SK-N-MC (cell line): Measurements from ENCODE around the gene AFF3.

Experiments
- DNase-seq: peaks from one replicate; pipeline ENCODE4 v3.0.0-alpha.2; 2011; ENCODE audit warnings: low read depth, low spot score
- H3K27ac ChIP-seq: fragments of 200-600 bp; sonication (generic); 2 replicates; pipeline ENCODE4 v1.5.1; 2016; ENCODE audit warnings: mixed run types
- H3K36me3 ChIP-seq: fragments of 200-600 bp; sonication (generic); 2 replicates; pipeline ENCODE4 v1.6.1; 2017; ENCODE audit warnings: antibody characterized with exemption, low read length, mixed read lengths; ENCODE audit not compliant: insufficient read depth
- H3K4me3 ChIP-seq: fragments of 200-600 bp; sonication (generic); 2 replicates; pipeline ENCODE4 v1.5.1; 2016
- H3K9ac ChIP-seq: fragments of 200-600 bp; sonication (generic); 2 replicates; pipeline ENCODE4 v1.8.0; 2017; ENCODE audit warnings: mixed run types, mixed read lengths; ENCODE audit not compliant: insufficient read length
- H3K9me3 ChIP-seq: fragments of 200-600 bp; sonication (generic); 2 replicates; pipeline ENCODE4 v1.6.1; 2017; ENCODE audit warnings: low read depth, mild to moderate bottlenecking, antibody characterized with exemption, low read length, moderate library complexity, mixed read lengths
- EZH2 ChIP-seq: fragments of 200-600 bp; sonication (generic); IDR thresholded peaks from one replicate; pipeline ENCODE4 v1.6.1; 2017; ENCODE audit warnings: antibody characterized with exemption
- FOXP2 ChIP-seq: optimal IDR thresholded peaks from 2 replicates; pipeline ENCODE3; 2011; ENCODE audit warnings: mild to moderate bottlenecking, moderate library complexity; ENCODE audit not compliant: insufficient read depth; ENCODE audit errors: extremely low read length, control extremely low read depth
- POLR2AphosphoS5 ChIP-seq: IDR thresholded peaks from 2 replicates; pipeline ENCODE4 v1.6.1; 2012; ENCODE audit warnings: mild to moderate bottlenecking, low read depth, low read length, borderline replicate concordance

AFF3 gene

GRCh38 chr2:99765731-99766318 is 376.6 kb downstream of the AFF3 start:
- no peak overlapping the region for H3K4me3 ChIP-seq

GRCh38 chr2:99763764-99764163 is 378.6 kb downstream of the AFF3 start:
- no peak overlapping the region for H3K9ac ChIP-seq
- no peaks in the 10 kb centered on the region for H3K36me3 ChIP-seq
- no peak overlapping the region for H3K4me3 ChIP-seq
- TF ChIP-seq EZH2 (no peak), POLR2AphosphoS5 (no peak), FOXP2 (no peak)
- no peaks in the 10 kb centered on the region for H3K9me3 ChIP-seq
- no peak overlapping the region for H3K27ac ChIP-seq
- no peak for DNase-seq

More at GRCh38 chr2:99765731-99766318, 376.6 kb downstream of the AFF3 start:
- Histone ChIP-seq H3K9me3 (no peaks in the 10 kb centered on the region), H3K27ac (no peak overlapping the region), H3K36me3 (no peaks in the 10 kb centered on the region), H3K9ac (no peak overlapping the region)
- no peak for TF ChIP-seq POLR2AphosphoS5
- no peak for TF ChIP-seq FOXP2
- TF ChIP-seq EZH2, result no peak
- no peak for DNase-seq

GRCh38 chr2:99762714-99763113 is 379.7 kb downstream of the AFF3 start:
- no peaks in the 10 kb centered on the region for H3K9me3 ChIP-seq
- H3K36me3 ChIP-seq, result no peaks in the 10 kb centered on the region
- no peak overlapping the region for H3K4me3 ChIP-seq
- DNase-seq, result no peak
- no peak overlapping the region for H3K9ac ChIP-seq
- H3K27ac ChIP-seq, result no peak overlapping the region
- no peak for TF ChIP-seq EZH2
- TF ChIP-seq FOXP2, result no peak
- no peak for TF ChIP-seq POLR2AphosphoS5

- Histone ChIP-seq H3K4me3 (no peak overlapping the region), H3K36me3 (no peaks in the 10 kb centered on the region), H3K9ac (no peak overlapping the region), H3K9me3 (no peaks in the 10 kb centered on the region), H3K27ac (no peak overlapping the region)
- TF ChIP-seq FOXP2 (no peak), POLR2AphosphoS5 (no peak), EZH2 (no peak)
- no peak for DNase-seq
These were observed 384.7 kb downstream of the AFF3 start for GRCh38 chr2:99757611-99758114.

GRCh38 chr2:99756059-99756458 is 386.3 kb downstream of the AFF3 start:
- H3K4me3 ChIP-seq, result no peak overlapping the region
- no peak overlapping the region for H3K9ac ChIP-seq
- H3K27ac ChIP-seq, result no peak overlapping the region
- no peaks in the 10 kb centered on the region for H3K36me3 ChIP-seq
- no peaks in the 10 kb centered on the region for H3K9me3 ChIP-seq
- TF ChIP-seq POLR2AphosphoS5 (no peak), FOXP2 (no peak), EZH2 (no peak)
- no peak for DNase-seq

GRCh38 chr2:99754210-99754609 is 388.2 kb downstream of the AFF3 start:
- Histone ChIP-seq H3K9me3 (no peaks in the 10 kb centered on the region), H3K4me3 (no peak overlapping the region), H3K36me3 (no peaks in the 10 kb centered on the region), H3K9ac (no peak overlapping the region), H3K27ac (no peak overlapping the region)
- no peak for DNase-seq
- TF ChIP-seq POLR2AphosphoS5 (no peak), EZH2 (no peak), FOXP2 (no peak)

- Histone ChIP-seq H3K36me3 (no peaks in the 10 kb centered on the region), H3K4me3 (no peak overlapping the region), H3K9me3 (no peaks in the 10 kb centered on the region), H3K9ac (no peak overlapping the region), H3K27ac (no peak overlapping the region)
- TF ChIP-seq POLR2AphosphoS5, result no peak
- no peak for TF ChIP-seq EZH2
- no peak for TF ChIP-seq FOXP2
- no peak for DNase-seq
These were observed 388.9 kb downstream of the AFF3 start for GRCh38 chr2:99753505-99753904.

- H3K27ac ChIP-seq, result no peak overlapping the region
- H3K4me3 ChIP-seq, result no peak overlapping the region
- no peak for TF ChIP-seq EZH2
- no peak for TF ChIP-seq FOXP2
- no peak for TF ChIP-seq POLR2AphosphoS5
- H3K36me3 ChIP-seq, result no peaks in the 10 kb centered on the region
- H3K9me3 ChIP-seq, result no peaks in the 10 kb centered on the region
- no peak for DNase-seq
- H3K9ac ChIP-seq, result no peak overlapping the region
These were observed 394.0 kb downstream of the AFF3 start for GRCh38 chr2:99748344-99748743.

GRCh38 chr2:99747842-99748241 is 394.5 kb downstream of the AFF3 start:
- H3K36me3 ChIP-seq, result no peaks in the 10 kb centered on the region
- H3K4me3 ChIP-seq, result no peak overlapping the region
- H3K9me3 ChIP-seq, result no peaks in the 10 kb centered on the region
- no peak for TF ChIP-seq EZH2
- TF ChIP-seq FOXP2, result no peak
- no peak for TF ChIP-seq POLR2AphosphoS5
- H3K27ac ChIP-seq, result no peak overlapping the region
- no peak overlapping the region for H3K9ac ChIP-seq
- DNase-seq, result no peak
